ENCODE results near the gene SHB. TPM values are rescaled to one million over a fixed set of nuclear protein-coding genes. Genes with fewer than 3 reads are reported as not detected.

Gene SHB
- total RNA-seq, 1 donor from 2014 or later: 1.1 TPM

- Histone ChIP-seq H3K4me1 (peaks cover 20% of the 10 kb centered on the region), H3K9me3 (ENCODE audit: low read depth) (no peaks in the 10 kb centered on the region), H3K27ac (no peak overlapping the region), H4K20me1 (ENCODE audit: low read depth) (no peaks in the 10 kb centered on the region), H3F3A (ENCODE audit: low read depth) (peaks cover 12% of the 10 kb centered on the region), H3K27me3 (no peaks in the 10 kb centered on the region), H3K4me3 (no peak overlapping the region), H3K4me2 (no peak overlapping the region), H3K36me3 (no peaks in the 10 kb centered on the region), H3K9ac (no peak overlapping the region), H3K79me2 (ENCODE audit: low read depth) (no peaks in the 10 kb centered on the region), H2AFZ (replicated peaks) (no peak overlapping the region)
- no peak for TF ChIP-seq CTCF (IDR thresholded peaks at IDR 0.05)
- no peak for TF ChIP-seq EZH2phosphoT487 (IDR thresholded peaks at IDR 0.05)
- TF ChIP-seq EZH2 (IDR thresholded peaks at IDR 0.05): no peak
- H3K27ac Mint-ChIP-seq: no peak overlapping the region
- no peaks in the 10 kb centered on the region for H3K36me3 Mint-ChIP-seq
- H3K27me3 Mint-ChIP-seq (ENCODE audit: insufficient read depth, low read depth): peaks cover 4% of the 10 kb centered on the region
- no peak for DNase-seq (ENCODE audit: low spot score)
- H3K9me3 Mint-ChIP-seq: no peaks in the 10 kb centered on the region
- H3K4me1 Mint-ChIP-seq: peaks cover 37% of the 10 kb centered on the region
- H3K4me3 Mint-ChIP-seq: no peak overlapping the region
These were observed 73.7 kb downstream of the SHB start for GRCh38 chr9:37995348-37995737.

GRCh38 chr9:37994639-37995347, 74.2 kb downstream of the SHB start:
- H2AFZ ChIP-seq (replicated peaks): no peak overlapping the region
- no peaks in the 10 kb centered on the region for H3K9me3 ChIP-seq (ENCODE audit: low read depth)
- no peaks in the 10 kb centered on the region for H3K9me3 Mint-ChIP-seq
- no peak overlapping the region for H3K27ac ChIP-seq
- H3K36me3 Mint-ChIP-seq: no peaks in the 10 kb centered on the region
- no peaks in the 10 kb centered on the region for H3K79me2 ChIP-seq (ENCODE audit: low read depth)
- H3K27me3 Mint-ChIP-seq (ENCODE audit: insufficient read depth, low read depth): peaks cover 4% of the 10 kb centered on the region
- no peak overlapping the region for H3K27ac Mint-ChIP-seq
- H3K27me3 ChIP-seq: no peaks in the 10 kb centered on the region
- no peak for TF ChIP-seq CTCF (IDR thresholded peaks at IDR 0.05)
- no peak for TF ChIP-seq EZH2 (IDR thresholded peaks at IDR 0.05)
- no peak for TF ChIP-seq EZH2phosphoT487 (IDR thresholded peaks at IDR 0.05)
- peaks cover 12% of the 10 kb centered on the region for H3F3A ChIP-seq (ENCODE audit: low read depth)
- H3K4me3 Mint-ChIP-seq: no peak overlapping the region
- no peak overlapping the region for H3K9ac ChIP-seq
- H4K20me1 ChIP-seq (ENCODE audit: low read depth): no peaks in the 10 kb centered on the region
- H3K4me3 ChIP-seq: no peak overlapping the region
- DNase-seq (ENCODE audit: low spot score): no peak
- no peak overlapping the region for H3K4me2 ChIP-seq
- peaks cover 35% of the 10 kb centered on the region for H3K4me1 Mint-ChIP-seq
- H3K4me1 ChIP-seq: peaks cover 20% of the 10 kb centered on the region
- no peaks in the 10 kb centered on the region for H3K36me3 ChIP-seq

DNA sequence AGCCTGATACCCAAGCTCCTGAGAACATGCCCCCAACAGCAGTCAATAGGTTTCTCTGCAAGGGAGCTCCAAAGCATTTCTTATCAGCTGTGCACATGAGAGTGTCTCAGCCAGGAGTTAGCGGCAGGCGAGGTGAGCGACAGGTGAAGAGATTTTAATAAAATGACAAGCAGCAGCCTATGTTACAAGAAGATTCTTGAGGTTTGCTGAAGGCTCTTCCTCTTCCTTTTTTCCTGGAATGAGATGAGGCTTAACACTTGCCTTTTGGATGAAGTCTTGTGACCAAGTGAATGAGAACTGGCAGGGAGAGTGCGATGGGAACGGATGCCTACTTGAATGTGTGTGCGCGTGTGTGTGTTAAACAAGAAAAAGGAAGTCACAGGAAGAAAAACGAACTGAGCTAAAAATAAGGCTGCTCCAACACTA, 76.1 kb downstream of the SHB start:
- Histone ChIP-seq H3K9ac (no peak overlapping the region), H3K4me3 (no peak overlapping the region), H3K27ac (no peak overlapping the region), H3F3A (ENCODE audit: low read depth) (no peaks in the 10 kb centered on the region), H3K4me2 (no peak overlapping the region), H4K20me1 (ENCODE audit: low read depth) (no peaks in the 10 kb centered on the region), H3K27me3 (no peaks in the 10 kb centered on the region), H3K79me2 (ENCODE audit: low read depth) (no peaks in the 10 kb centered on the region), H3K36me3 (no peaks in the 10 kb centered on the region), H3K9me3 (ENCODE audit: low read depth) (no peaks in the 10 kb centered on the region), H3K4me1 (peaks cover 5% of the 10 kb centered on the region), H2AFZ (replicated peaks) (no peak overlapping the region)
- Mint-ChIP-seq H3K27me3 (ENCODE audit: insufficient read depth, low read depth) (peaks cover 3% of the 10 kb centered on the region), H3K36me3 (no peaks in the 10 kb centered on the region), H3K9me3 (no peaks in the 10 kb centered on the region), H3K4me3 (no peak overlapping the region), H3K4me1 (peaks cover 18% of the 10 kb centered on the region), H3K27ac (no peak overlapping the region)
- TF ChIP-seq CTCF (IDR thresholded peaks at IDR 0.05): no peak
- TF ChIP-seq EZH2phosphoT487 (IDR thresholded peaks at IDR 0.05): no peak
- TF ChIP-seq EZH2 (IDR thresholded peaks at IDR 0.05): no peak
- no peak for DNase-seq (ENCODE audit: low spot score)
